ENCODE data around the gene ANXA2R. TPM values are rescaled to one million over a fixed set of nuclear protein-coding genes. Genes with fewer than 3 reads are reported as not detected.
"Not testable (repeated sequence)": the region's sequence is repeated elsewhere in the genome, so short reads cannot be mapped to it uniquely, and the experiment has no call there.

The ANXA2R gene
- total RNA-seq, 6 donors from 2014 or later, result 2.0 to 25.1 (median 4.3) TPM

DNA sequence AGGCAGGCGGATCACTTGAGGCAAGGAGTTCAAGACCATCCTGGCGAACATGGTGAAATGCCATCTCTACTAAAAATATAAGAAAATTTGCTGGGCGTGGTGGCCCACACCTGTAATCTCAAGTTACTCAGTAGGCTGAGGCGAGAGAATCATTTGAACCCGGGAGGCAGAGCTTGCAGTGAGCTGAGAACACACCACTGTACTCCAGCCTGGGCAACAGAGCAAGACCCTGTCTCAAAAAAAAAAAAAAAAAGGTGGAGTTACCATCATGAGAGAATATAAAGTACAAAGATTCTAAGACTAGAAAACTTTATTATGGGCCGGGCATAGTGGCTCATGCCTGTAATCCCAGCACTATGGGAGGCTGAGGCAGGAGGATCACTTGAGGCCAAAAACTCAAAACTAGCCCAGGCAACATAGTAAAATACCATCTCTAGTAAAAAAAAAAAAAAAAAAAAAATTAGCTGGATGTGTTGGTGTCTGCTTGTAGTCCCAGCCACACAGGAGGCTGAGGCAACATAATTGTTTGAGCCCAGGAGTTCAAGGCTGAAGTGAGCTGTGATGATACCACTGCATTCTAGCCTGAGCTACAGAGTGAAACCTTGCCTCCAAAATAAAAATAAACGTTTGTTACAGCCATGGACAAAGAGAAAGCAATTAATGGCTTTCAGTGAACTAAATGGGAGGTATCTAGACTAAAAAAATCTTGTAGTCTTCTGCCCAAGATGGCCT, 12.9 kb downstream of the ANXA2R start:
- no peaks in the 10 kb centered on the region for H3K36me3 ChIP-seq
- TF ChIP-seq POLR2AphosphoS5 (IDR thresholded peaks at IDR 0.05), result no peak
- TF ChIP-seq POLR2A (IDR thresholded peaks at IDR 0.05), result no peak
- TF ChIP-seq EP300 (IDR thresholded peaks at IDR 0.05), result no peak
- TF ChIP-seq, protein P1, sequence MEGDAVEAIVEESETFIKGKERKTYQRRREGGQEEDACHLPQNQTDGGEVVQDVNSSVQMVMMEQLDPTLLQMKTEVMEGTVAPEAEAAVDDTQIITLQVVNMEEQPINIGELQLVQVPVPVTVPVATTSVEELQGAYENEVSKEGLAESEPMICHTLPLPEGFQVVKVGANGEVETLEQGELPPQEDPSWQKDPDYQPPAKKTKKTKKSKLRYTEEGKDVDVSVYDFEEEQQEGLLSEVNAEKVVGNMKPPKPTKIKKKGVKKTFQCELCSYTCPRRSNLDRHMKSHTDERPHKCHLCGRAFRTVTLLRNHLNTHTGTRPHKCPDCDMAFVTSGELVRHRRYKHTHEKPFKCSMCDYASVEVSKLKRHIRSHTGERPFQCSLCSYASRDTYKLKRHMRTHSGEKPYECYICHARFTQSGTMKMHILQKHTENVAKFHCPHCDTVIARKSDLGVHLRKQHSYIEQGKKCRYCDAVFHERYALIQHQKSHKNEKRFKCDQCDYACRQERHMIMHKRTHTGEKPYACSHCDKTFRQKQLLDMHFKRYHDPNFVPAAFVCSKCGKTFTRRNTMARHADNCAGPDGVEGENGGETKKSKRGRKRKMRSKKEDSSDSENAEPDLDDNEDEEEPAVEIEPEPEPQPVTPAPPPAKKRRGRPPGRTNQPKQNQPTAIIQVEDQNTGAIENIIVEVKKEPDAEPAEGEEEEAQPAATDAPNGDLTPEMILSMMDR (IDR thresholded peaks at IDR 0.05), result no peak

DNA sequence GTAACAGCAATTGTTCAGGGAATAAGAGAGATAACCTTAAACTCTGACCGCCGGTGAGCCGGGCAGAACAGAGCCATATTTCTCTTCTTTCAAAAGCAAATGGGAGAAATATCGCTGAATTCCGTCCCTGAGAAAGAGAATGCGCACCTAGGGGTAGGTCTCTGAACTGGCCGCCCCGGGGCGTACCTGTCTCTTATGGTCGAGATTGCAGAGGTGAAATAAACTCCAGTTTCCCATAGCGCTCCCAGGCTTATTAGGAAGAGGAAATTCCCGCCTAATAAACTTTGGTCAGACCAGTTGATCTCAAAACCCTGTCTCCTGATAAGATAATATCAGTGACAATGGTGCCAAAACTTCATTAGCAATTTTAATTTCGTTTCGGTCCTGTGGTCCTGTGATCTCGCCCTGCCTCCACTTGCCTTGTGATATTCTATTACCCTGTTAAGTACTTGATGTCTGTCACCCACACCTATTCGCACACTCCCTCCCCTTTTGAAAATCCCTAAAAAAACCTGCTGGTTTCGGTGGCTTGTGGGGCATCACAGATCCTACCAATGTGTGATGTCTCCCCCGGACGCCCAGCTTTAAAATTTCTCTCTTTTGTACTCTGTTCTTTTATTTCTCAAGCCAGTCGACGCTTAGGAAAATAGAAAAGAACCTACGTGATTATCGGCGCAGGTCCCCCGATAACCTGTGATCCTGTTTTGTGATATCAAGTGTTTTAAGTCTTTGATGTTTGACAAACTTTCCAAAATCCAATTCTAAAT, 14.8 kb downstream of the ANXA2R start:
- 69 to 80% methylated on average over 25 of the region's 25 CpGs for WGBS, 2 donors
- not testable (repeated sequence) for H3K27me3 ChIP-seq; ATAC-seq (ENCODE audit: low FRiP score in 2 of 2); H3K4me3 ChIP-seq; DNase-seq; H3K4me1 ChIP-seq; H3K36me3 ChIP-seq; H3K9me3 ChIP-seq; H3K27ac ChIP-seq

More for the DNA sequence above, 12.9 kb downstream of the ANXA2R start:
- 87% methylated on average over 7 of the region's 7 CpGs for WGBS, 2 donors
- Histone ChIP-seq H3K27me3 (no peaks in the 10 kb centered on the region), H3K9me3 (no peaks in the 10 kb centered on the region), H3K4me3 (no peak overlapping the region), H3K4me1 (no peaks in the 10 kb centered on the region), H3K27ac (no peak overlapping the region)
- DNase-seq, result no peak
- ATAC-seq (ENCODE audit: low FRiP score in 2 of 2), result no peak

DNA sequence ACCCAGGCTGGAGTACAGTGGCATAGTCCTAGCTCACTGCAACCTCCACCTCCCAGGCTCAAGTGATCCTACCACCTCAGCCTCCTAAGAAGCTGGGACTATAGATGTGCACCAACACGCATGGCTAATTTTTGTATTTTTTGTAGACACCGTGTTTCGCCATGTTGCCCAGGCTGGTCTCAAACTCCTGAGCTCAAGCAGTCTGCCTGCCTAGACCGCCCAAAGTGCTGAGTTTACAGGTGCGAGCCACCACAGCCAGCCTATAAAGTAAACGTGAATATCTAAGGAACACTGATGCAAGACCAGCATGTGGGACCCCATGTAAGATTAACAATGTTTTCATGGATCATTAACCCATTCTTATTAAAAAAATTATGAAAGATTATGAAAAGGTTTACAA, 15.9 kb downstream of the ANXA2R start:
- no peak for DNase-seq
- H3K27me3 ChIP-seq, result peaks cover 0 to 14% (median 0%) of the 10 kb centered on the region in 4 donors
- TF ChIP-seq EP300 (IDR thresholded peaks at IDR 0.05) (no peak), POLR2A (IDR thresholded peaks at IDR 0.05) (no peak), POLR2AphosphoS5 (IDR thresholded peaks at IDR 0.05) (no peak)
- TF ChIP-seq, protein P1 (IDR thresholded peaks at IDR 0.05), result no peak
- WGBS, 2 donors, result 76 to 90% methylated on average over 6 of the region's 6 CpGs
- H3K9me3 ChIP-seq, result no peaks in the 10 kb centered on the region
- no peak overlapping the region for H3K27ac ChIP-seq
- no peak overlapping the region for H3K4me3 ChIP-seq
- ATAC-seq (ENCODE audit: low FRiP score in 2 of 2), result no peak
- H3K4me1 ChIP-seq, result peaks cover 0 to 8% (median 0%) of the 10 kb centered on the region in 4 donors
- no peaks in the 10 kb centered on the region for H3K36me3 ChIP-seq

DNA sequence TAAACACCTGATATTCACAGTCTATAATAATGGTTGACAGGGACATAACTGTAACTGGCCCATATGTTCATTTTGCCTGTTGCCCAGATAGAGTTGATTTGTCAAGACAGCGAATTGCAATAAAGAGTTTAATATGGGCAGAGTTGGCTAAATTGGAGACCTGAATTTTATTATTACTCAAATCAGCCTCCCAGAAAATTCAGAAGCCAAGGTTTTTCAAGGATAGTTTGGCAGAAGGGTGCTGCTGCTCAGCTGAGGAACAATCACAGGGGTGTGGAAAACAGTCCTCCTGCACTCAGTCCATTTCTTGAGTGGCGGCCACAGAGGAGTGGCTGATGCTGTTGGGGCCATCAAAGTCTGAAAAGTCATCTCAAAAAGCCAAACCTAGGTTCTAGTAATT, 19.0 kb downstream of the ANXA2R start:
- DNase-seq, result no peak

DNA sequence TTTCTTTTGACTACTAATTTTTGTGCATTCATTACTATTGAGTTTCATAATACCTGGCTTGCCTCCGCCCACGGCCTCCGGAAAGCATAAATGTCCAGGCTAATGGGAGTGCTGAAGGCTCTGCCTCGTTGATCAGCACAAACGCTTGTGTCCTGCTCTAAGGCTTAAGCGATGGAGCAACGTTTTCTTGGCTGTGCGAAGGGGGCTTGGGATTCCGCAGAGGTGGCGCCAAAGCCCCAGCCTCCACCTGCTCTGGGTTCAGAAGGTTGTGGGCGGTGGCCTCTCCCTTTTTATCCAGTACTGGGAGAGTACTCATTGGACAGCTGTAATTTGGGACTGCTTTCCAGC, 19.7 kb downstream of the ANXA2R start:
- ATAC-seq (ENCODE audit: low FRiP score in 2 of 2) (no peak), DNase-seq (no peak)
- Histone ChIP-seq H3K36me3 (no peaks in the 10 kb centered on the region), H3K9me3 (no peaks in the 10 kb centered on the region), H3K27ac (peak overlapping the region; percentile 92 to 98 (median 95)), H3K4me1 (peaks cover 8 to 17% (median 12%) of the 10 kb centered on the region in 4 donors), H3K4me3 (peak overlapping the region in 3 of 4 donors; percentile 48 to 54 (median 48)), H3K27me3 (peaks cover 0 to 22% (median 4%) of the 10 kb centered on the region in 4 donors)
- TF ChIP-seq, protein P1 (IDR thresholded peaks at IDR 0.05), result no peak
- TF ChIP-seq POLR2AphosphoS5 (IDR thresholded peaks at IDR 0.05), result no peak
- TF ChIP-seq POLR2A (IDR thresholded peaks at IDR 0.05), result no peak
- TF ChIP-seq EP300 (IDR thresholded peaks at IDR 0.05), result no peak
- WGBS, 2 donors, result 29 to 32% methylated on average over 11 of the region's 11 CpGs

More for the DNA sequence above, 19.0 kb downstream of the ANXA2R start:
- Histone ChIP-seq H3K4me3 (no peak overlapping the region), H3K27ac (no peak overlapping the region), H3K9me3 (no peaks in the 10 kb centered on the region), H3K36me3 (no peaks in the 10 kb centered on the region), H3K27me3 (peaks cover 0 to 22% (median 4%) of the 10 kb centered on the region in 4 donors), H3K4me1 (peaks cover 8 to 17% (median 11%) of the 10 kb centered on the region in 4 donors)
- no peak for ATAC-seq (ENCODE audit: low FRiP score in 2 of 2)
- WGBS, 2 donors, result 88 to 92% methylated on average over 2 of the region's 2 CpGs
- TF ChIP-seq, protein P1 (IDR thresholded peaks at IDR 0.05), result no peak
- TF ChIP-seq POLR2A (IDR thresholded peaks at IDR 0.05) (no peak), POLR2AphosphoS5 (IDR thresholded peaks at IDR 0.05) (no peak)
